SK-N-SH (cell line): ENCODE results near the gene RAPGEF2. TPM values are rescaled to one million over a fixed set of nuclear protein-coding genes. Genes with fewer than 3 reads are reported as not detected.

Experiments
- CTCF ChIA-PET: fragments of 300-600, 350-600 bp; formaldehyde crosslinking; extraction: SDS; loops from one replicate; lab custom pipeline; 2021; lab: Yijun Ruan, JAX
- POLR2A ChIA-PET: fragments of 350-600 bp; sonication (Branson Sonifier 250); formaldehyde crosslinking; extraction: SDS; loops from one replicate; lab custom pipeline; 2020; ENCODE audit warnings: antibody characterized with exemption, inconsistent platforms; lab: Yijun Ruan, JAX
- DNase-seq: peaks from one replicate; pipeline ENCODE4 v3.0.0; 2012
- H2AFZ ChIP-seq: fragments of 200-600 bp; sonication (generic); 2 replicates; pipeline ENCODE4 v1.8.1; 2016; ENCODE audit warnings: antibody characterized with exemption, mild to moderate bottlenecking, low read depth
- H3F3A ChIP-seq: fragments of 200-600 bp; sonication (generic); replicated peaks from 2 replicates; pipeline ENCODE3; 2016; ENCODE audit warnings: antibody characterized with exemption, mild to moderate bottlenecking; ENCODE audit not compliant: insufficient read depth
- H3K27ac ChIP-seq, 2 experiments: fragments of 200-500 bp in 1 of 2; fragments of 200-600 bp in 1 of 2; sonication (Bioruptor generic) in 1 of 2; sonication (generic), shearing (Covaris generic) in 1 of 2; 2 replicates each; pipeline versions ENCODE4 v1.5.1 to v1.6.1; 2014 to 2016; ENCODE audit warnings: low read depth in 2 of 2, inconsistent platforms in 1 of 2, low read length in 1 of 2, mild to moderate bottlenecking in 1 of 2, mixed read lengths in 1 of 2
- H3K27me3 ChIP-seq: fragments of 200-600 bp; sonication (generic), shearing (Covaris generic); 2 replicates; pipeline ENCODE4 v1.6.1; 2016; ENCODE audit warnings: mixed run types; ENCODE audit not compliant: insufficient read depth
- H3K36me3 ChIP-seq, 2 experiments: fragments of 200-500 bp in 1 of 2; fragments of 200-600 bp in 1 of 2; sonication (Bioruptor generic) in 1 of 2; sonication (generic) in 1 of 2; replicated peaks in 1 of 2; 2 replicates each; pipeline versions ENCODE3 to v1.5.1; 2014 to 2016; ENCODE audit warnings: low read length in 1 of 2, mild to moderate bottlenecking in 1 of 2; ENCODE audit not compliant: insufficient read depth in 2 of 2, control insufficient read depth in 1 of 2
- H3K4me1 ChIP-seq, 2 experiments: fragments of 200-500 bp in 1 of 2; fragments of 200-600 bp in 1 of 2; sonication (Bioruptor generic) in 1 of 2; sonication (generic), shearing (Covaris generic) in 1 of 2; 2 replicates each; pipeline versions ENCODE4 v1.5.1 to v1.6.1; 2014 to 2016; ENCODE audit warnings: low read depth in 1 of 2, low read length in 1 of 2, mixed run types in 1 of 2; ENCODE audit not compliant: insufficient read depth in 2 of 2, control insufficient read depth in 1 of 2
- H3K4me2 ChIP-seq: fragments of 200-600 bp; sonication (generic), shearing (Covaris generic); 2 replicates; pipeline ENCODE4 v1.6.1; 2017; ENCODE audit warnings: mixed run types
- H3K4me3 ChIP-seq, 2 experiments: fragments of 200-500 bp in 1 of 2; fragments of 200-600 bp in 1 of 2; sonication (Bioruptor generic) in 1 of 2; sonication (generic), shearing (Covaris generic) in 1 of 2; 2 replicates each; pipeline versions ENCODE4 v1.5.1 to v1.8.1; 2014 to 2016; ENCODE audit warnings: low read depth in 2 of 2, inconsistent platforms in 1 of 2, low read length in 1 of 2, mild to moderate bottlenecking in 1 of 2, mixed read lengths in 1 of 2, moderate library complexity in 1 of 2
- H3K79me2 ChIP-seq: fragments of 200-600 bp; sonication (generic); 2 replicates; pipeline ENCODE4 v1.8.1; 2017; ENCODE audit warnings: mild to moderate bottlenecking; ENCODE audit not compliant: insufficient read depth
- H3K9ac ChIP-seq: fragments of 200-600 bp; sonication (generic); 2 replicates; pipeline ENCODE4 v1.6.1; 2017; ENCODE audit warnings: mixed run types
- H3K9me2 ChIP-seq: fragments of 200-600 bp; sonication (generic); 2 replicates; pipeline ENCODE4 v1.6.1; 2017; ENCODE audit warnings: mixed run types
- H3K9me3 ChIP-seq: fragments of 200-600 bp; sonication (generic); 2 replicates; pipeline ENCODE4 v1.6.1; 2017; ENCODE audit warnings: mixed run types, mild to moderate bottlenecking, moderate library complexity
- H4K20me1 ChIP-seq: fragments of 200-600 bp; sonication (generic); 2 replicates; pipeline ENCODE4 v1.6.1; 2017; ENCODE audit warnings: mild to moderate bottlenecking, mixed run types; ENCODE audit not compliant: insufficient read depth
- CTCF ChIP-seq: fragments of 200-600 bp; sonication (generic); IDR thresholded peaks from 2 replicates; pipeline ENCODE4 v1.6.1; 2017; ENCODE audit warnings: antibody characterized with exemption, mild to moderate bottlenecking, moderate library complexity
- ELF1 ChIP-seq: IDR thresholded peaks from 2 replicates; pipeline ENCODE4 v1.4.0; 2012
- EZH2phosphoT487 ChIP-seq: fragments of 200-600 bp; sonication (generic); IDR thresholded peaks from 2 replicates; pipeline ENCODE4 v1.6.1; 2017; ENCODE audit warnings: low read depth, mixed run types, mild to moderate bottlenecking, antibody characterized with exemption, moderate library complexity, borderline replicate concordance
- FOSL2 ChIP-seq: IDR thresholded peaks from 2 replicates; pipeline ENCODE4 v1.4.0; 2012; ENCODE audit warnings: low read depth, mild to moderate bottlenecking, moderate library complexity, borderline replicate concordance
- FOXJ3 ChIP-seq: sonication (generic); formaldehyde crosslinking; IDR thresholded peaks from 2 replicates; pipeline ENCODE4 v1.5.1; 2020; ENCODE audit warnings: mild to moderate bottlenecking, missing genetic modification reagents
- GABPA ChIP-seq: IDR thresholded peaks from 2 replicates; pipeline ENCODE4 v1.4.0; 2012; ENCODE audit warnings: low read depth, mild to moderate bottlenecking
- GATA2 ChIP-seq: sonication (generic); formaldehyde crosslinking; IDR thresholded peaks from 2 replicates; pipeline ENCODE4 v1.5.0; 2020; ENCODE audit warnings: mild to moderate bottlenecking, missing genetic modification reagents
- JUND ChIP-seq: IDR thresholded peaks from 2 replicates; pipeline ENCODE4 v1.4.0; 2012
- NFIC ChIP-seq: IDR thresholded peaks from 2 replicates; pipeline ENCODE4 v1.4.0; 2012; ENCODE audit warnings: borderline replicate concordance
- NRF1 ChIP-seq: IDR thresholded peaks from 2 replicates; pipeline ENCODE4 v1.6.1; 2012; ENCODE audit warnings: low read depth, mild to moderate bottlenecking, low read length
- PBX3 ChIP-seq: IDR thresholded peaks from 2 replicates; pipeline ENCODE4; 2012
- RAD21 ChIP-seq: IDR thresholded peaks from 2 replicates; pipeline ENCODE4 v1.6.1; 2012; ENCODE audit warnings: mild to moderate bottlenecking, low read length
- REST ChIP-seq: IDR thresholded peaks from 2 replicates; pipeline ENCODE4 v1.6.1; 2012; ENCODE audit warnings: mild to moderate bottlenecking, low read depth, low read length, moderate library complexity
- RXRA ChIP-seq: IDR thresholded peaks from 2 replicates; pipeline ENCODE4 v1.4.0; 2012; ENCODE audit warnings: low read depth, mild to moderate bottlenecking, borderline replicate concordance
- SIN3A ChIP-seq: IDR thresholded peaks from 2 replicates; pipeline ENCODE4 v1.6.1; 2012; ENCODE audit warnings: low read depth, mild to moderate bottlenecking, low read length, moderate library complexity, borderline replicate concordance
- TAF1 ChIP-seq: IDR thresholded peaks from 2 replicates; pipeline ENCODE4 v1.6.1; 2012; ENCODE audit warnings: low read depth, mild to moderate bottlenecking, low read length, moderate library complexity, borderline replicate concordance
- USF1 ChIP-seq: IDR thresholded peaks from 2 replicates; pipeline ENCODE4 v1.4.0; 2012; ENCODE audit warnings: low read depth, borderline replicate concordance
- WGBS: methylation state at CpG from one replicate; pipeline ENCODE4 v1.1.6; 2017; ENCODE audit warnings: low lambda C conversion rate; 5-methylcytosine and 5-hydroxymethylcytosine counted together
- polyA plus RNA-seq, 3 experiments: library from polyadenylated mRNA; depleted of rRNA; stranded (reverse); fragments of >200 nt; gene quantifications; 2 replicates each; pipeline ENCODE4 v1.2.3, GENCODE V29; 2012
- TF ChIP-seq, protein P1 (sequence below): IDR thresholded peaks from 2 replicates; pipeline ENCODE4 v1.4.0; 2012; ENCODE audit warnings: low read depth, borderline replicate concordance
- TF ChIP-seq, protein P2 (sequence below): fragments of 150-350 bp; IDR thresholded peaks from 2 replicates; pipeline ENCODE4 v1.6.1; 2017; ENCODE audit warnings: antibody characterized with exemption, low read length, low read depth, borderline replicate concordance

The RAPGEF2 gene
- polyA plus RNA-seq, 1 of the 3 experiments (the other 2 are of a cell fraction), result 19.2 TPM

DNA sequence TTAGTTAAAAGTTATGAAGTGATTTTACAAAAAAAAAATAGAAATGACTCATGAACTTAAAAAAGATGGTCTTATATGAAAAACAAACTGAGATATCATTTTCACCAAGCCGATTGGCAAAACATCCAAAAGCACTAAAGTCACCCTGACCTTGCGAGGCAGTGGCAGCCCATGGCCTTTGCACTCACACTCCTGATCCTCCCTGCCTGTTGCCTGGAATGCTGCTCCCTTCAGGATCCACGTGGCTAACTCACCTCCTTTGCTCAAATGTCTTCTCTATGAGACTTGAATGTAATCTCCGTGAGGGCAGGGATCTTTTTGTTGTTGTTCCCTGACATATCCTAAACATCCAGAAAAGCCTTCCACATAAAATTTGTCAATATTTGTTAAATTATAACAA is 106.4 kb downstream of the RAPGEF2 start:
- no peak for DNase-seq
- CTCF ChIA-PET, result no interaction called here
- POLR2A ChIA-PET, result no interaction called here

More for the DNA sequence above, 106.4 kb downstream of the RAPGEF2 start:
- no peak overlapping the region for H3K9ac ChIP-seq
- 97% methylated on average over 4 of the region's 4 CpGs for WGBS
- H3K4me3 ChIP-seq, result no peak overlapping the region
- TF ChIP-seq USF1 (no peak), PBX3 (no peak), REST (no peak), SIN3A (no peak), FOXJ3 (CRISPR knock-in tag) (no peak), FOSL2 (no peak), CTCF (no peak), JUND (no peak), RXRA (no peak), TAF1 (no peak), NRF1 (no peak), NFIC (no peak), GATA2 (CRISPR knock-in tag) (no peak), EZH2phosphoT487 (no peak), RAD21 (no peak), GABPA (no peak), ELF1 (no peak)
- TF ChIP-seq, protein P1, sequence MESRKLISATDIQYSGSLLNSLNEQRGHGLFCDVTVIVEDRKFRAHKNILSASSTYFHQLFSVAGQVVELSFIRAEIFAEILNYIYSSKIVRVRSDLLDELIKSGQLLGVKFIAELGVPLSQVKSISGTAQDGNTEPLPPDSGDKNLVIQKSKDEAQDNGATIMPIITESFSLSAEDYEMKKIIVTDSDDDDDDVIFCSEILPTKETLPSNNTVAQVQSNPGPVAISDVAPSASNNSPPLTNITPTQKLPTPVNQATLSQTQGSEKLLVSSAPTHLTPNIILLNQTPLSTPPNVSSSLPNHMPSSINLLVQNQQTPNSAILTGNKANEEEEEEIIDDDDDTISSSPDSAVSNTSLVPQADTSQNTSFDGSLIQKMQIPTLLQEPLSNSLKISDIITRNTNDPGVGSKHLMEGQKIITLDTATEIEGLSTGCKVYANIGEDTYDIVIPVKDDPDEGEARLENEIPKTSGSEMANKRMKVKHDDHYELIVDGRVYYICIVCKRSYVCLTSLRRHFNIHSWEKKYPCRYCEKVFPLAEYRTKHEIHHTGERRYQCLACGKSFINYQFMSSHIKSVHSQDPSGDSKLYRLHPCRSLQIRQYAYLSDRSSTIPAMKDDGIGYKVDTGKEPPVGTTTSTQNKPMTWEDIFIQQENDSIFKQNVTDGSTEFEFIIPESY, result no peak
- TF ChIP-seq, protein P2, sequence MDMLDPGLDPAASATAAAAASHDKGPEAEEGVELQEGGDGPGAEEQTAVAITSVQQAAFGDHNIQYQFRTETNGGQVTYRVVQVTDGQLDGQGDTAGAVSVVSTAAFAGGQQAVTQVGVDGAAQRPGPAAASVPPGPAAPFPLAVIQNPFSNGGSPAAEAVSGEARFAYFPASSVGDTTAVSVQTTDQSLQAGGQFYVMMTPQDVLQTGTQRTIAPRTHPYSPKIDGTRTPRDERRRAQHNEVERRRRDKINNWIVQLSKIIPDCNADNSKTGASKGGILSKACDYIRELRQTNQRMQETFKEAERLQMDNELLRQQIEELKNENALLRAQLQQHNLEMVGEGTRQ, result no peak
- H3K36me3 ChIP-seq, result peaks cover 5 to 8% of the 10 kb centered on the region in 2 experiments
- no peak overlapping the region for H2AFZ ChIP-seq
- no peak overlapping the region for H3K4me2 ChIP-seq
- peaks cover 39% of the 10 kb centered on the region for H3K79me2 ChIP-seq
- H3K27ac ChIP-seq, result no peak overlapping the region
- peaks cover 0 to 3% of the 10 kb centered on the region in 2 experiments; a peak in 1 of 4 replicates for H3K4me1 ChIP-seq
- no peaks in the 10 kb centered on the region for H3K9me3 ChIP-seq
- no peaks in the 10 kb centered on the region for H3K9me2 ChIP-seq
- no peaks in the 10 kb centered on the region for H3F3A ChIP-seq
- H4K20me1 ChIP-seq, result no peaks in the 10 kb centered on the region; the same call in 1 of the 2 replicates
- no peaks in the 10 kb centered on the region for H3K27me3 ChIP-seq
